HepG2 (cell line): ENCODE results near the gene GTF2H4.

Experiments
- CTCF ChIP-seq: sonication (generic); formaldehyde crosslinking; IDR thresholded peaks from 2 replicates; pipeline ENCODE4 v1.5.0; 2020; ENCODE audit warnings: mild to moderate bottlenecking, missing genetic modification reagents, moderate library complexity
- KDM3A ChIP-seq: IDR thresholded peaks from 2 replicates; pipeline ENCODE4 v1.6.1; 2018; ENCODE audit warnings: low read depth, missing compliant biosample characterization
- RFX1 ChIP-seq: fragments of 450-650 bp; IDR thresholded peaks from 2 replicates; pipeline ENCODE4 v1.6.1; 2017
- TCF7L2 ChIP-seq: IDR thresholded peaks from 2 replicates; pipeline ENCODE4 v1.6.1; 2011; ENCODE audit warnings: mild to moderate bottlenecking, low read depth, low read length, moderate library complexity
- ZBTB42 ChIP-seq: sonication (generic); formaldehyde crosslinking; IDR thresholded peaks from 2 replicates; pipeline ENCODE4 v1.5.0; 2020; ENCODE audit warnings: mild to moderate bottlenecking, missing genetic modification reagents
- ZNF564 ChIP-seq: sonication (generic); formaldehyde crosslinking; IDR thresholded peaks from 2 replicates; pipeline ENCODE4 v1.8.1; 2023; ENCODE audit warnings: mild to moderate bottlenecking, missing genetic modification reagents

GRCh38 chr6:30931272-30931671, 23.3 kb downstream of the GTF2H4 start:
- TF ChIP-seq ZNF564 (CRISPR knock-in tag) (no peak), CTCF (no peak), RFX1 (no peak), TCF7L2 (no peak), KDM3A (CRISPR knock-in tag) (no peak), ZBTB42 (CRISPR knock-in tag) (no peak)
